Mesothelial cell of epicardium (in vitro differentiated cells): ENCODE data around the gene ACBD4. TPM values are rescaled to one million over a fixed set of nuclear protein-coding genes. Genes with fewer than 3 reads are reported as not detected.

Experiments used
- DNase-seq, 2 experiments: peaks; one replicate each; pipeline ENCODE4 v3.0.0; 2021; ENCODE audit warnings: low spot score in 2 of 2; ENCODE audit not compliant: unreplicated experiment in 2 of 2
- H3K27ac Mint-ChIP-seq: 2 replicates; pipeline ENCODE4 v1.8.0; 2021; ENCODE audit warnings: mixed read lengths
- H3K27me3 Mint-ChIP-seq: 2 replicates; pipeline ENCODE4 v1.8.0; 2021; ENCODE audit warnings: low read depth, mixed read lengths
- H3K36me3 Mint-ChIP-seq: 2 replicates; pipeline ENCODE4 v1.8.0; 2021; ENCODE audit warnings: mixed read lengths
- H3K4me1 Mint-ChIP-seq: 2 replicates; pipeline ENCODE4 v1.8.0; 2021; ENCODE audit warnings: mixed read lengths
- H3K4me3 Mint-ChIP-seq: 2 replicates; pipeline ENCODE4 v1.8.0; 2021; ENCODE audit warnings: mild to moderate bottlenecking, moderate library complexity, mixed read lengths
- H3K9me3 Mint-ChIP-seq: 2 replicates; pipeline ENCODE4 v1.8.0; 2021; ENCODE audit warnings: mixed read lengths
- CTCF ChIP-seq: fragments of 200-600 bp; sonication (generic); IDR thresholded peaks from one replicate; pipeline ENCODE4 v1.5.0; 2021; ENCODE audit warnings: antibody characterized with exemption; ENCODE audit not compliant: unreplicated experiment
- total RNA-seq: library from RNA; stranded (reverse); gene quantifications from 3 replicates; pipeline ENCODE4 v1.2.1, GENCODE V29; 2021

ACBD4 gene
- 17.0 to 17.4 TPM (median 17.4 TPM) in 3 replicates for total RNA-seq

DNA sequence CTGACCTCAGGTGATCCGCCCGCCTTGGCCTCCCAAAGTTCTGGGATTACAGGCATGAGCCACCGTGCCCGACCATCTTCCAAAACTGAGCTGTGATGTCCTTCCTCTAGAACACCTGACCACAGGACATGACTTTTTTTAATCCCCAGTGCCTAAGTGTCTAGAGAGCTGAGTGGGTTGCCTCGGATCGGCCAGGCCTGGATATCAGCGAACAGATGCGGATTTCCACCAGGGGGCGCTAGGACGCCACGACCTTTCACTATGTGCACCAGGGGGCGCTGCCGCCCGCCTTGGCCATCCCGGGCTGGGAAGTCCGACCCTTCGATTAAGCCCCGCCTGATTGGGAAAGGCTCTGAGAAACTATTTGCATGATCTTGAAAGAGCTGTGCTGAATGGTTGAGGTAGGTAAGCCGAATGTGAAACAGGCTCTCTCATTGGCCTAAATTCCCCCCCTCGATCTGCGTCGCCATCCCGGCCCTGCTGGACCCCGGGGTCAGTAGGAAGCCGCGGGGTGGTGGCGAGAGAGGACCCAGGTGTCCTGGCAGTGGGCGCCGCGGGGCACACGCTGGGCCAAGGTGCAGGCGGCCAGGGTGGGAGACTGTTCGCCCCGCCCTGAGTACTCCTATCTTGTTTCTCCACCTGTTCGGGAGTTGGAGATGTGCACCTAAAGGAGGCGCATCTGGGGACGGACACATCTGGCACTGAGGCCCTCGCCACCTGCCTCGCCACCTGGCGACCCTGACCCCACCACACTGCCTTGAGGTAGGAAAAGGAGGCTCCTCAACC lies at the start of gene ACBD4:
ACBD4 (plus strand) TSS at position 496 of the 786 bp plus-strand sequence. CDS start 458 bp downstream, outside the sequence.
- peak; percentile 100 for TF ChIP-seq CTCF
- Mint-ChIP-seq H3K4me1 (peaks cover 24% of the 10 kb centered on the region), H3K27me3 (no peaks in the 10 kb centered on the region), H3K4me3 (peak within 1 kb of the TSS; percentile 76), H3K27ac (peak within 1 kb of the TSS; percentile 34), H3K9me3 (no peaks in the 10 kb centered on the region), H3K36me3 (no peaks in the 10 kb centered on the region)
- peak; percentile 93 to 99 for DNase-seq

GRCh38 chr17:45086391-45086790 lies 49.1 kb upstream of the ACBD4 start:
- TF ChIP-seq CTCF: no peak
- Mint-ChIP-seq H3K27ac (no peak overlapping the region), H3K4me1 (no peaks in the 10 kb centered on the region), H3K4me3 (no peak overlapping the region), H3K36me3 (peaks cover 34% of the 10 kb centered on the region), H3K27me3 (no peaks in the 10 kb centered on the region), H3K9me3 (no peaks in the 10 kb centered on the region)
- no peak for DNase-seq

- no peak for DNase-seq
- no peak for TF ChIP-seq CTCF
- Mint-ChIP-seq H3K36me3 (peaks cover 31% of the 10 kb centered on the region), H3K4me3 (no peak overlapping the region), H3K27me3 (no peaks in the 10 kb centered on the region), H3K4me1 (no peaks in the 10 kb centered on the region), H3K27ac (no peak overlapping the region), H3K9me3 (no peaks in the 10 kb centered on the region)
Observed at GRCh38 chr17:45086865-45087503, 48.5 kb upstream of the ACBD4 start.

DNA sequence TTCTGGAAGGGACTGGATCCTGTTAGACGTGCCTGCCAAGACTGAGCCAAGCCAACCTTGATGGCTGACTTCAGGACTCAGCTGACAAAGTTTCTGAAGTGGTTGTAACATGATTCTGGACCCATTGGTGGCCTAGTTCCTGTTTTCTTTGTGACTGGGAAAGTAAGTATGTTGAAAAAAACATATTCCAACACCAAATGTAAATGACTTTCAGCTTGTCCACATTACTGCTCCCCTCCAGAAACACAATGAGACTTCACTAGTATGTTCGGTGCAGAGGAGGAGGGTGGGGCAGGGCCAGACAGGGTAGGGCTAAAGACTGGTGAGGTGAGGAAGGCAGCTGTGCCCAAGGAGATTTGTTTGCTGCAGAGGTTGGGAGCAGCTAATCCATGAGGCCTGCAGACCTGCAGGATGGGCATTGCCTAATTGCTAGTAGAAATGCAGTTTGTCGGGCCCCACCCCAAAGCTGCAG lies 47.9 kb upstream of the ACBD4 start:
- no peak for DNase-seq
- TF ChIP-seq CTCF: no peak
- Mint-ChIP-seq H3K36me3 (peaks cover 35% of the 10 kb centered on the region), H3K4me1 (no peaks in the 10 kb centered on the region), H3K4me3 (no peak overlapping the region), H3K27ac (no peak overlapping the region), H3K27me3 (no peaks in the 10 kb centered on the region), H3K9me3 (no peaks in the 10 kb centered on the region)

GRCh38 chr17:45087978-45088377 lies 47.5 kb upstream of the ACBD4 start:
- no peak overlapping the region for H3K27ac Mint-ChIP-seq
- H3K36me3 Mint-ChIP-seq: peaks cover 37% of the 10 kb centered on the region
- no peaks in the 10 kb centered on the region for H3K4me1 Mint-ChIP-seq
- H3K27me3 Mint-ChIP-seq: no peaks in the 10 kb centered on the region
- H3K4me3 Mint-ChIP-seq: no peak overlapping the region
- no peak for DNase-seq
- no peak for TF ChIP-seq CTCF
- H3K9me3 Mint-ChIP-seq: no peaks in the 10 kb centered on the region
